Activated CD4-positive, alpha-beta T cell treated with anti-CD3 and anti-CD28 coated beads, Interleukin-2, Interleukin-6, amounts not matched to agents 100 ng/mL and 50 ng/mL, durations not matched to agents 16 hours and 8 hours (primary cell): ENCODE results near the gene STOX1.
"Not testable (repeated sequence)": the region's sequence is repeated elsewhere in the genome, so short reads cannot be mapped to it uniquely, and the experiment has no call there.

ENCODE experiments used
- DNase-seq: peaks from one replicate; pipeline ENCODE4 v3.0.0-alpha.2; 2020

Gene STOX1

GRCh38 chr10:68826764-68827591 is at the start of gene STOX1:
TSS of gene STOX1 (plus strand) at chr10:68827531. CDS start at chr10:68827624, 93 bp downstream.
- peak; percentile 70 for DNase-seq

GRCh38 chr10:68781613-68782574 is 45.4 kb upstream of the STOX1 start:
- no peak for DNase-seq

- DNase-seq = no peak
Measured at GRCh38 chr10:68784476-68784875, 42.9 kb upstream of the STOX1 start.

DNA sequence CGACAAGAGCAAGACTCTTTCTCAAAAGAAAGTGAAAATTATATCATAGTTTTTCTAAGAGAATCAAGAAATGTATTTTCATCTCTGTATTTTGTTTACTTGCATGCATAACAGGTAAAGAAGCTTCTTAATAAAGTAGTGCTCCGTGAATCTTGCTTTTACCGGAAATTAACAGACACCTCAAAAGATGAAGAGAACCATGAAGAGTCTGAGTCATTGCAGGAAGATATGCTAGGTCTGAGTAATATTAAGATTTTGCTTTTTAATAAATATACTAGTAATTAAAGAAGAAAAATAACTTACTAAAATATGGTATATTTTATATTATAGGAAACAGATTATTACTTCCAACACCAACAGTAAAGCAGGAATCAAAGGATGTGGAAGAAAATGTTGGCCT is 39.5 kb upstream of the STOX1 start:
- peak; percentile 47 for DNase-seq

DNA sequence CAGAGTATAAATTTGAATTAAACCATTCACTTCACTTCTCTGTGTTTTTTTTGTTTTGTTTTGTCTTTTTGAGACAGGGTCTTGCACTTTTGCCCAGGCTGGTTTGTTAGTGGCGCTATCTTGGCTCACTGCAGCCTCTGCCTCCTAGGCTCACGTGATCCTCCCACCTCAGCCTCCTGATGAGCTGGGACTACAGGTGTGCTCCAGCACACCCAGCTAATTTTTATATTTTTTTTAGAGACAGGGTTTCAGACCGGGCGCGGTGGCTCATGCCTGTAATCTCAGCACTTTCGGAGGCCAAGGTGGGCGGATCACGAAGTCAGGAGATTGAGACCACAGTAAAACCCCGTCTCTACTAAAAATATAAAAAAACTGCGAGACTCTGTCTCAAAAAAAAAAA is 36.9 kb upstream of the STOX1 start:
- DNase-seq = no peak

DNA sequence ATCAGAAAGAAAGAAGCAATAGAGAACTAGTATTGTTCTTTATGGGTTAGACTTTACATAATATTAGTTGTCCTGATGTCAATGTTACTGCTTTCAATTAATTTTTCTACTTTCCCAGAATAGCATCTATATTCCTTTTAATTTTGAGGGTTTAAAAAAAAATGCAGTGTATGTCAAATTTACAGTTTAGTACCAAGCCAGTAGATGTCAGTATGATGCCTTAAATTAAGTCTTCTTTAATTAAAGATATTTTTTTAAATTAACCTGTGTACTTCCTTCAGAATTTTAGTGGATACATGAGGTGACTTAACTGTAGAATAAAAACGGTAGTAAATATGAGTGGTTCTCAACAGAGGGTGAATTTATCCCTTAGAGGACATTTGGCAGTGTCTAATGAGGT is 35.2 kb upstream of the STOX1 start:
- DNase-seq = no peak

- no peak for DNase-seq
Measured at GRCh38 chr10:68795886-68796532, 31.3 kb upstream of the STOX1 start.

DNA sequence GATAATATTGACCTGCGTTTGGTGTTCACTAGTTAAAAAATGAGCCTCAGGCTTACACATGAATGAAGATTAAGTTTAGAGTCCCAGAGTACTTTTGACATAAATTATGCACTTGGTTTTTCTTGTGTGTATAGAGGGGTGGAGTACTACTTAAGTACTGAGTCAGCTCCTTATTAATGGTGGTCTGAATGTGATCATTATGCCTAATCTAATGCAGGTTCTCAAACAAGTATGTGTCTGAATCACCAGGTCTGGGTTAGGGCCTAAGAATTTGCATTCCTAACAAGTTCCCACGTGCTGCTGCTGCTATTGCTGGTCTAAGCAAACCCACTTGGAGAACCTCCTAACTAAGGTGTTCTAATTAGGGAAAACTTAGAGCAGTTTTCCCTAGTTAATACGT is 30.7 kb upstream of the STOX1 start:
- DNase-seq = no peak

DNA sequence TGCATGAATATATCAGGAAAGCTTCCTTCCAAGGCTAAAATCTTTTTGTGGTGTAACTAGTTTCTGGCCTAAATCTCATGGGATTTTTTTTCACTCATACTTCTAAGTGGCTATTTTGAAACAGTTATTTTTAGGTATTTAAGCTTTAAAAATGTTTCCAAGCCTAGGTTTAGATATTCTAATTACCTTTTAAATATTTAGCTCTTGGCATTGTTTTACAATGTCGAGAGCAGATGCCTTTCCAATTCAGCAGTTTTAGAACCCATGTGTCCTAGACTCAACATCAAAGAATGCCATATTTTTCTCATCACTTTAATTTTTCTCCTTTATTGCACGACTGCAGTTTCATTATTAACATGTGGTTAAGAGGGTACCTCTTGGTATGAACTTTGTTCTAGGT is 27.1 kb upstream of the STOX1 start:
- DNase-seq = no peak

GRCh38 chr10:68804692-68805091 is 22.6 kb upstream of the STOX1 start:
- DNase-seq = no peak

DNA sequence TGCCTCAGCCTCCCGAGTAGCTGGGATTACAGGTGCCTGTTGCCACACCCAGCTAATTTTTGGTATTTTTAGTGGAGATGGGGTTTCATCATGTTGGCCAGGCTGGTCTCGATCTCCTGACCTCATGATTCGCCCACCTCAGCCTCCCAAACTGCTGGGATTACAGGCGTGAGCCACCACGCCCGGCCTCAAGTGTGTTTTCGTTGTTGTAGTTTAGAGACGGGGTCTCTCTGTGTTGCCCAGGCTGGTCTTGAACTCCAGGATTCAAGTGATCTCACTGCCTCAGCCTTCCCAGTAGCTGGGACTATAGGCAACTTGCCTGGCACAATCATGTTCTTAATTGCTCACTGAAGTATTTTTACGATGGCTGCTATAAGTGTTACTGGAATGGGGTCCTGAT is 16.5 kb upstream of the STOX1 start:
- not testable (repeated sequence) for DNase-seq

- DNase-seq = no peak
Measured at GRCh38 chr10:68811314-68812009, 15.9 kb upstream of the STOX1 start.

DNA sequence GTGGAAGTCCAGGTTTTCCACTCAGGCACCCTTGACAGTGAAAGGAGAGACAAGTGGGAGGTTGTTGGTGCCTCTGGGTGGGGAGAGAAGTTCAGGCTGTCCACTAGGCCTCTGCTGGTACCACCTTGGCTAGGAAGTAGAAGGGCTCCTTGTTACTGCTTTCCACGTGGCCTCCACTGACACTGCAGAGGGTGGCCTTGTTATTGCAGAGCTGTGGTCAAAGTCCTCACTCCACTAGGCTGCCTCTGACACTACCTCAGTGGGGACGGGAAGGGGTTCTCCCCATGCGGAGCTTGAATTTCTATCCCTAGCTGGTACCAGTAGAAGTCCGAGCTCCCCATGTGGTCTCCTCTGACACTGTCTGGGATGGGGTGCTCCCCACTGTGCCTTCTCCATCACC is 14.9 kb upstream of the STOX1 start:
- DNase-seq = no peak

DNA sequence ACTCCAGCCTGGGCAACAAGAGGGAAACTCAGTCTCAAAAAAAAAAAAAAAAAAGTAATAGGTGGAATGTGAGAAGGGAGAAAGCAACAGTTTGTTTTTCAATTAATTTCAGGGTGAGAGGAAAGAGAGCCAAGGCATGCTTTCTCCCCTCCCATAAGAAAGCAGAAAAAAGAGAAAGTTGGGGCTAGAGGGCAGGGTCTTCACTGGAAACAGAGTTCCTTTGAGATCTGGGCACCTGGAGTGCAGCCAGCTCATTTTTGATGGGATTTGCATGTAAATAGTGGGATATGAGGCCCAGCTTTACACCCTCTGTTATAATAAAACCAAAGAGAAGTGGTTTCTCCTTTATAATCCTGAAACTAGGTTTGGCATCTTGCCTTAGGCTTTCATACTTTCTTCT is 13.8 kb upstream of the STOX1 start:
- DNase-seq = no peak

GRCh38 chr10:68816796-68817412 is 10.4 kb upstream of the STOX1 start:
- no peak for DNase-seq

DNA sequence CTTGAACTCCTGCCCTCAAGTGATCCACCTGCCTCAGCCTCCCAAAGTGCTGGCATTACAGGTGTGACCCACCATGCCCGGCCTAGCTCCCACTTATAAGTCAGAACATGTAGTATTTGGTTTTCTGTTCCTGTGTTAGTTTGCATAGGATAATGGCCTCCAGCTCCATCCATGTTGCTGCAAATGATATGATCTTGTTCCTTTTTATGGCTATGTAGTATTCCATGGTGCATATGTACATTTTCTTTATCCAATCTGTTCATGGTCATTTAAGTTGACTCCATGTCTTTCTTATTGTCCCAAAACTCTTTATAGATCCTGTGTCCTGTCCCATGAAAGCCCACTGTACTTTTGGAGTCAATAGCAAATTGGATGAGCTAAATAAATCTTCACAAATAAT is 7.0 kb upstream of the STOX1 start:
- DNase-seq = not testable (repeated sequence)

- not testable (repeated sequence) for DNase-seq
Measured at GRCh38 chr10:68822626-68823025, 4.7 kb upstream of the STOX1 start.

- not testable (repeated sequence) for DNase-seq
Measured at GRCh38 chr10:68827592-68827959, 245 bp downstream of the STOX1 start.

GRCh38 chr10:68828083-68828601 is 811 bp downstream of the STOX1 start:
- DNase-seq = peak; percentile 10

DNA sequence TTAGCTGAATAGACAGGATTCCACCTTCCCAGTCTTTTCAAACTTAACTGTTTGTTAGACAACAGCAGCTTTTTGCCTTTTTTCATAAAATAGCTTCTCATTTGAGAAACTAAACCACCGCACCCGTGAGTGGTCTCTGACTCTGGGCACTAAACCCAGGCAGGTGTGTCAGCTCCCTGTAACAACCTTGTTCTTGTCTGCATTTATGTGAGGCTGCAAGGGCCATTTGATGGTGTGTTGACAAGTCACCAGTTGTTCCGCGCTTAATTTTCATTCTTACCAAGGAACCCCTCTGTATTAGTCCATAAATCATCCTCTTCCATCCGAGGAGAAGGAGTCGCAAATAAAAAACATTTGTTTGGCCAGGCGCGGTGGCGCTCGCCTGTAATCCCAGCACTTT is 1.5 kb downstream of the STOX1 start:
- no peak for DNase-seq

DNA sequence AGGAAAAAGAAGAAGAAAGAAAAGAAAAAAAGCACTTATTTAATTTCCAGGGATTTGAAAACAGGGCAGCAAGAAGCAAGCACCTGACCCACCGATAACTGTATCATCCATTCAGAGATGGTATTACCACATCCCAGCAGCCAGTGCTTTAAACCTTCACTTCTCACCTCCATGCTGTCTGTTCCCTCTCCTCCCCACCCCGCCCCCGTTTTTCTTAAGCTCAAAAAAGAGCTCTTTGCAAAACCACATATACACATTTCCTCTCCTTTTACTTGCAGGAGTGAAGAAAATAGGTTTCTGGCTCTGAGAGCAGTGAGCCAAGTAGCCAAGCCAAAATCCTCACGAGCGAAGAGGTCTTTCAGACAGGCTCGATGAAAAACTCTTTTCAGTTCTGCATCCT is 2.2 kb downstream of the STOX1 start:
- DNase-seq = no peak

- DNase-seq = no peak
Measured at GRCh38 chr10:68829952-68830351, 2.6 kb downstream of the STOX1 start.
